Ascending aorta (tissue), 2 donors: Measurements from ENCODE around the gene OGDH. TPM values are rescaled to one million over a fixed set of nuclear protein-coding genes. Genes with fewer than 3 reads are reported as not detected.

Experiments used
- DNase-seq, 2 donors: peaks; one replicate each; pipeline ENCODE4 v3.0.0-alpha.2; 2019; ENCODE audit warnings: low spot score in 2 of 2
- H3K27ac ChIP-seq, 2 donors: fragments of 200-600 bp; sonication (generic); one replicate each; pipeline ENCODE4 v1.5.1; 2016 to 2017; ENCODE audit warnings: mild to moderate bottlenecking in 1 of 2
- H3K27me3 ChIP-seq: fragments of 200-600 bp; sonication (generic); one replicate; pipeline ENCODE4 v1.5.1; 2017
- H3K36me3 ChIP-seq, 2 donors: fragments of 200-600 bp; sonication (generic); one replicate each; pipeline ENCODE4 v1.5.1; 2016
- H3K4me1 ChIP-seq, 2 donors: fragments of 200-600 bp; sonication (generic); one replicate each; pipeline ENCODE4 v1.5.1; 2016 to 2017; ENCODE audit warnings: mild to moderate bottlenecking in 1 of 2
- H3K4me3 ChIP-seq, 2 donors: fragments of 200-600 bp; sonication (generic); one replicate each; pipeline ENCODE4 v1.5.1; 2016 to 2017; ENCODE audit warnings: mild to moderate bottlenecking in 1 of 2
- H3K9me3 ChIP-seq, 2 donors: fragments of 200-600 bp; sonication (generic); one replicate each; pipeline ENCODE4 v1.5.1; 2016
- intact Hi-C: fragments of 100-400 bp; cut with DNase I; formaldehyde crosslinking; loops from one replicate; pipeline ENCODE4 v1.15.1; 2023
- total RNA-seq: library from RNA; depleted of rRNA; stranded (reverse); fragments of >200 nt; gene quantifications from one replicate; pipeline ENCODE4 v1.1.0, GENCODE V29; 2016
- TF ChIP-seq, protein P1 (sequence below), 3 experiments: fragments of 200-600 bp in 2 of 3; fragments of 450-650 bp in 1 of 3; sonication (generic) in 2 of 3; IDR thresholded peaks; one replicate each; pipeline ENCODE4 v1.5.1; 2016 to 2019; ENCODE audit warnings: antibody characterized with exemption in 3 of 3, mild to moderate bottlenecking in 1 of 3, moderate library complexity in 1 of 3

OGDH gene
- total RNA-seq, 1 donor from 2014 or later, result 117 TPM

GRCh38 chr7:44567884-44568283 lies 38.5 kb upstream of the OGDH start:
- intact Hi-C loops, result no loop called here
- no peaks in the 10 kb centered on the region for H3K27me3 ChIP-seq
- TF ChIP-seq, protein P1, sequence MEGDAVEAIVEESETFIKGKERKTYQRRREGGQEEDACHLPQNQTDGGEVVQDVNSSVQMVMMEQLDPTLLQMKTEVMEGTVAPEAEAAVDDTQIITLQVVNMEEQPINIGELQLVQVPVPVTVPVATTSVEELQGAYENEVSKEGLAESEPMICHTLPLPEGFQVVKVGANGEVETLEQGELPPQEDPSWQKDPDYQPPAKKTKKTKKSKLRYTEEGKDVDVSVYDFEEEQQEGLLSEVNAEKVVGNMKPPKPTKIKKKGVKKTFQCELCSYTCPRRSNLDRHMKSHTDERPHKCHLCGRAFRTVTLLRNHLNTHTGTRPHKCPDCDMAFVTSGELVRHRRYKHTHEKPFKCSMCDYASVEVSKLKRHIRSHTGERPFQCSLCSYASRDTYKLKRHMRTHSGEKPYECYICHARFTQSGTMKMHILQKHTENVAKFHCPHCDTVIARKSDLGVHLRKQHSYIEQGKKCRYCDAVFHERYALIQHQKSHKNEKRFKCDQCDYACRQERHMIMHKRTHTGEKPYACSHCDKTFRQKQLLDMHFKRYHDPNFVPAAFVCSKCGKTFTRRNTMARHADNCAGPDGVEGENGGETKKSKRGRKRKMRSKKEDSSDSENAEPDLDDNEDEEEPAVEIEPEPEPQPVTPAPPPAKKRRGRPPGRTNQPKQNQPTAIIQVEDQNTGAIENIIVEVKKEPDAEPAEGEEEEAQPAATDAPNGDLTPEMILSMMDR (IDR thresholded peaks at IDR 0.05), result no peak
- no peak overlapping the region for H3K4me3 ChIP-seq
- H3K4me1 ChIP-seq, result peaks cover under 1 to 9% of the 10 kb centered on the region in 2 donors
- peak in 1 of 2 donors; percentile 34 for DNase-seq
- no peaks in the 10 kb centered on the region for H3K9me3 ChIP-seq
- no peak overlapping the region for H3K27ac ChIP-seq
- H3K36me3 ChIP-seq, result peaks cover 74 to 93% of the 10 kb centered on the region in 2 donors

- peaks cover 74 to 87% of the 10 kb centered on the region in 2 donors for H3K36me3 ChIP-seq
Observed at GRCh38 chr7:44568771-44569560, 37.5 kb upstream of the OGDH start.

DNA sequence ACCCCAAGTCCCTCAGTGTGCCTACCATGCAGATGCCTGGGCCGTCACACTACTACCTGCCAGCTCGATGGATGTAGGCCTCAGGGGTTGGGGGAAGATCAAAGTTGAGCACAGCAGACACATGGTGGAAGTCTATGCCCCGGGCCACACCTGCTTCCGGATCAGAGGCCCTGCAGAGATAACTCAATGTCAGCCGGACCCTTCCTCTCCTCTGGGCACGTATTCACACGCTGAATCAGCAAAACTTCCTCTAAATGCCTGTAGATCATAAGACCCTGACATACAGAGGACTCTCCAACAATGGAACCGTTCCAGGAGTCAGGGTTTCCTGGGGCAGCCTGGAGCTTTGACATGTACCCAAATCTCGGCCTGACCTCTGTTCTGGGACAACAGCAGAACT lies 36.5 kb upstream of the OGDH start:
- Histone ChIP-seq H3K27ac (no peak overlapping the region), H3K36me3 (peaks cover 74 to 77% of the 10 kb centered on the region in 2 donors), H3K27me3 (no peaks in the 10 kb centered on the region), H3K4me3 (no peak overlapping the region), H3K4me1 (peaks cover 8 to 18% of the 10 kb centered on the region in 2 donors), H3K9me3 (no peaks in the 10 kb centered on the region)
- DNase-seq, result no peak
- intact Hi-C loops, result loop anchor here (10.0 kb wide), 1 partner anchor 545 kb away; the partner anchor contains the start of gene TBRG4
- TF ChIP-seq, protein P1 (IDR thresholded peaks at IDR 0.05), result no peak

More at GRCh38 chr7:44568771-44569560, 37.5 kb upstream of the OGDH start:
- TF ChIP-seq, protein P1 (IDR thresholded peaks at IDR 0.05), result no peak
- Histone ChIP-seq H3K27ac (no peak overlapping the region), H3K9me3 (no peaks in the 10 kb centered on the region), H3K27me3 (no peaks in the 10 kb centered on the region), H3K4me1 (peaks cover 4 to 13% of the 10 kb centered on the region in 2 donors), H3K4me3 (no peak overlapping the region)
- DNase-seq, result no peak
- intact Hi-C loops, result no loop called here

DNA sequence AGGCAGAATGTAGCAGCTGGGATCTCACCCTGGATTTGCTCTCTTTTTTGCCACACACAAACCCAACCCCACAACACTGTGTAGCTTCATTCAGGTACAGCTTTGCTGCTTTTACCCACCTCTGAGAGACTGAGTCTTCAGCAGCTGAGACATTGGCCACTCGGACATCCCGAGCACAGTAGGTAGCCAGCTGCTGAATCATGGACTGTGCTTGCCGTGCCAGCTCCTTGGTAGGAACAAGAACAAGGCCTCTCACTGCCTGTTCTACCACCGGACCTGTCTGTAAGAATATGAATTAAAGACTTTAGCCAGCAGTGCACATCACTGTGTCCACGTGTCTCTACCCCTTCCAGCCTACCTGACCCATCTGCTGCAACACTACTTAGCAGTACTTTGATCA lies 33.7 kb upstream of the OGDH start:
- no peak overlapping the region for H3K27ac ChIP-seq
- DNase-seq, result peak in 1 of 2 donors; percentile 45
- H3K4me1 ChIP-seq, result peaks cover 8 to 18% of the 10 kb centered on the region in 2 donors
- H3K36me3 ChIP-seq, result peaks cover 46 to 55% of the 10 kb centered on the region in 2 donors
- TF ChIP-seq, protein P1 (IDR thresholded peaks at IDR 0.05), result no peak
- no peaks in the 10 kb centered on the region for H3K9me3 ChIP-seq
- H3K4me3 ChIP-seq, result peak overlapping the region; percentile 87 to 97
- H3K27me3 ChIP-seq, result no peaks in the 10 kb centered on the region
- intact Hi-C loops, result loop anchor here (2.0 to 10.0 kb wide), 3 partner anchors 82 to 542 kb away; partner anchors contain the start of genes NUDCD3, TBRG4 and ZMIZ2

DNA sequence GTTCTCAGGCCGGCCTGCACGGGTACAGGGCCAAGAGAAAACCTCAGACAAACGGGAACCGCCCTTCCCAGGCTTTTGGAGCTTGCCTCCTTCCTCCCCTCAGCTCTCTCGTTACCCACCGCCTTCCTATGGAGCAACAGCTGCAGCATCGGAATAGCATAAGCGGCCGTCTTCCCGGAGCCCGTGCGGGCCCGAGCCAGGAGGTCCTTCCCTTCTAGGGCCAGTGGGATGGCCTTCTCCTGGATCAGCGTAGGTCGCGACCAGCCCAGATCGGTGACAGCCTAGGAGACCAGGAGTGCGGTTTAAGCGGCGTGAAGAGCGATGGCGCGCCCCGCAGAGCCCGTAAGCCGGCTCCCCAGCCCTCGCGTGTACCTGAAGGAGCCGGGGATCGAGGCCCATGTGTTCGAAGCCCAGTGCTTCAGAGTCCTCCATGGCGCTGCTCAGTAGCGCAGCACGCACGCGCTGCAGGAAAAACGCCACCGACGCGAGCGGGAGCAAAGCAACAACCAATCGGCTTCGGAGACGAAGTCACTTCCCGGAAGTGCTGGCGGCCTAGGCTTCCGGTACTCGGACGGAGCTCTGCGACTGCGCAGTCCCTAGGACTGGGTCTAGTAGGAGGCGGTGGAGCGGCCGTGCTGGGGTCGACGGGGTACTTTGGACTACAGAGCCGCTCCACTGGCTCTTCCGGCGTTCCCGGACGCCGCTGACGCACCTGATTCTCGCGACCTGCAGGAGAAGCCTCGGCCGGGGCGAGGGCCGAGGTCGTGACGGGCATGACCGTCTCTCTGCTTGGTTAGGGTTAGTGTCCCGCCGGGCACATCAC lies 32.8 kb upstream of the OGDH start, which contains the start of gene DDX56:
DDX56 (minus strand) TSS at position 445 of the 823 bp plus-strand sequence; CDS start at position 432, 13 bp downstream.
- peaks cover 8 to 18% of the 10 kb centered on the region in 2 donors for H3K4me1 ChIP-seq
- intact Hi-C loops, result loop anchor here (1.0 to 10.0 kb wide), 6 partner anchors 9 to 541 kb away; partner anchors contain the start of genes NUDCD3, PPIA, TBRG4 and TMED4

More for the DNA sequence above, 32.8 kb upstream of the OGDH start, which contains the start of gene DDX56:
- no peaks in the 10 kb centered on the region for H3K9me3 ChIP-seq
- no peaks in the 10 kb centered on the region for H3K27me3 ChIP-seq
- DNase-seq, result peak; percentile 64 to 96
- TF ChIP-seq, protein P1 (IDR thresholded peaks at IDR 0.05), result no peak
- peaks cover 42 to 53% of the 10 kb centered on the region in 2 donors for H3K36me3 ChIP-seq
- H3K4me3 ChIP-seq, result peak within 1 kb of the TSS; percentile 87 to 97
- peak within 1 kb of the TSS; percentile 89 to 95 for H3K27ac ChIP-seq
